Breast epithelium (tissue), 3 donors: ENCODE measurements around the gene CADM2.

ENCODE experiments used
- POLR2A ChIP-seq: fragments of 450-650 bp; IDR thresholded peaks from one replicate; pipeline ENCODE4 v1.6.1; 2016; ENCODE audit warnings: antibody characterized with exemption, mild to moderate bottlenecking, moderate library complexity
- POLR2AphosphoS5 ChIP-seq, 3 donors: sonication (generic); formaldehyde crosslinking; IDR thresholded peaks; one replicate each; pipeline ENCODE4 v1.6.1; 2017; ENCODE audit warnings: antibody characterized with exemption in 3 of 3
- TF ChIP-seq, protein P1 (sequence below), 3 donors: fragments of 450-650 bp; IDR thresholded peaks; one replicate each; pipeline ENCODE4 v1.5.1; 2016 to 2017; ENCODE audit warnings: antibody characterized with exemption in 3 of 3, mild to moderate bottlenecking in 3 of 3, moderate library complexity in 3 of 3

GRCh38 chr3:85851071-85851470, 892.3 kb downstream of the CADM2 start:
- TF ChIP-seq POLR2AphosphoS5 (IDR thresholded peaks at IDR 0.05): no peak
- TF ChIP-seq, protein P1, sequence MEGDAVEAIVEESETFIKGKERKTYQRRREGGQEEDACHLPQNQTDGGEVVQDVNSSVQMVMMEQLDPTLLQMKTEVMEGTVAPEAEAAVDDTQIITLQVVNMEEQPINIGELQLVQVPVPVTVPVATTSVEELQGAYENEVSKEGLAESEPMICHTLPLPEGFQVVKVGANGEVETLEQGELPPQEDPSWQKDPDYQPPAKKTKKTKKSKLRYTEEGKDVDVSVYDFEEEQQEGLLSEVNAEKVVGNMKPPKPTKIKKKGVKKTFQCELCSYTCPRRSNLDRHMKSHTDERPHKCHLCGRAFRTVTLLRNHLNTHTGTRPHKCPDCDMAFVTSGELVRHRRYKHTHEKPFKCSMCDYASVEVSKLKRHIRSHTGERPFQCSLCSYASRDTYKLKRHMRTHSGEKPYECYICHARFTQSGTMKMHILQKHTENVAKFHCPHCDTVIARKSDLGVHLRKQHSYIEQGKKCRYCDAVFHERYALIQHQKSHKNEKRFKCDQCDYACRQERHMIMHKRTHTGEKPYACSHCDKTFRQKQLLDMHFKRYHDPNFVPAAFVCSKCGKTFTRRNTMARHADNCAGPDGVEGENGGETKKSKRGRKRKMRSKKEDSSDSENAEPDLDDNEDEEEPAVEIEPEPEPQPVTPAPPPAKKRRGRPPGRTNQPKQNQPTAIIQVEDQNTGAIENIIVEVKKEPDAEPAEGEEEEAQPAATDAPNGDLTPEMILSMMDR (IDR thresholded peaks at IDR 0.05): no peak
- no peak for TF ChIP-seq POLR2A
